Ishikawa (cell line): Measurements from ENCODE around the gene ACER3.

Experiments
- CEBPB ChIP-seq: IDR thresholded peaks from 2 replicates; pipeline ENCODE4 v1.6.1; 2012
- EP300 ChIP-seq: IDR thresholded peaks from 2 replicates; pipeline ENCODE4 v1.6.1; 2012; ENCODE audit warnings: borderline replicate concordance
- FOXM1 ChIP-seq: IDR thresholded peaks from 2 replicates; pipeline ENCODE4 v1.6.1; 2012; ENCODE audit warnings: low read depth, borderline replicate concordance
- MAX ChIP-seq: IDR thresholded peaks from 2 replicates; pipeline ENCODE4 v1.6.1; 2012
- RAD21 ChIP-seq: IDR thresholded peaks from 2 replicates; pipeline ENCODE4 v1.6.1; 2012; ENCODE audit warnings: low read depth
- REST ChIP-seq: IDR thresholded peaks from 2 replicates; pipeline ENCODE4 v1.6.1; 2012; ENCODE audit warnings: low read depth, mild to moderate bottlenecking
- TAF1 ChIP-seq: IDR thresholded peaks from 2 replicates; pipeline ENCODE4 v1.6.1; 2012; ENCODE audit warnings: low read depth, mild to moderate bottlenecking
- YY1 ChIP-seq: IDR thresholded peaks from 2 replicates; pipeline ENCODE4 v1.6.1; 2012; ENCODE audit warnings: low read depth

GRCh38 chr11:77031599-77031998, 170.9 kb downstream of the ACER3 start:
- no peak for TF ChIP-seq REST
- no peak for TF ChIP-seq TAF1
- TF ChIP-seq RAD21, result no peak
- no peak for TF ChIP-seq YY1
- TF ChIP-seq MAX, result no peak
- no peak for TF ChIP-seq CEBPB
- no peak for TF ChIP-seq EP300
- TF ChIP-seq FOXM1, result no peak
